Measurements from ENCODE around the gene HS1BP3. TPM values are rescaled to one million over a fixed set of nuclear protein-coding genes. Genes with fewer than 3 reads are reported as not detected.
A peak's percentile ranks its signal among the peaks of the same experiment; 100 is the strongest.

HS1BP3 gene
- total and polyA plus RNA-seq, 2 of the 13 experiments (the other 11 are each of a cell fraction or from before 2014, with no cell fraction given): 15.2 to 22.0 TPM

DNA sequence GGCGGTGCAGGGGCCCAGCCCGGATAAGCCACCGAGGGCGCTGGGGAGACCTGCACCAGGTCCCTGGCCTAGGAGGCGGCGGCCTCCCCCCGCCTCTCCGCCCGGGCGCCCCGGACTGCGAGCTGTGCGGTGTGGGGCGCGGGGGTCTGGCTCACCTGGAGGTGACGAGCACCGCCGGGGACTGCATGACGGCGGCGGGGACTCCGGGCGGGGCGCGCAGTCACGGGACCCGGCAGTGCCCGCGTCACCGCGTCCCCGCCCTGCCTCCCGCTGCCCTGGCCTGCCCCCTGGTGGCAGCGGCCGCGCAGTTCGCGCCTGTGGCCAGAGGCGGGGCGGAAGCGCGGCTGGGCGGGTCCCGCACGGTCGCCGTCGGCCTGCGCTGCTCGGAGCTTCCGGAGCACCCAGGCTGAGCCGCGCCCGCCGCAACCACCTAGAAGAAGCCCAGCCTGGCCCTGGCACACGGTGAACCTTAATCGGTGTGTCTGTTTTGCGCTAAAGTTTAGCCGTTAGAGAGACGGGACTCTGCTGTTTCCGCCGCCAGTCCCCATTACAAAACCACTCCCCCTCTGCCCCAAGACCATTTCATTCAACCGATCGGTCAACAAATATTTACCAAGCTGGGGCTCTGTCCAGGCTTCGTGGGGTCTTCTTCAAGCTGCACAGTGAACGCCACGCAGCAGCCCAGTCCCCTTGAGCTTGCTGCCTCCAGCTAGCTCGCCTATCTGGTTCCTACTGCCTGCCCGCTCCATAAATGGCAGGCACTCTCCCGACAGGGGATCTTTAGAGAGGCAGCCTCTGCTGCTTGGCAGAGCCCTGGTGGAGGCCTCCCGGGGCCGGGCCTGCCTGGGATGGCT is at the start of gene HS1BP3 (continued):
- TF ChIP-seq GLI4 (CRISPR knock-in tag; IDR thresholded peaks at IDR 0.05; ENCODE audit: borderline replicate concordance) (0 out of 2 replicates have a peak, but pooled peaks have one; percentile 22), MIXL1 (CRISPR knock-in tag; IDR thresholded peaks at IDR 0.05) (peak; percentile 7; the same call in 1 of the 2 replicates), ZNF788 (CRISPR knock-in tag; IDR thresholded peaks at IDR 0.05; ENCODE audit: borderline replicate concordance) (peak; percentile 12; the same call in 1 of the 2 replicates), RFXANK (CRISPR knock-in tag; IDR thresholded peaks at IDR 0.05) (0 out of 2 replicates have a peak, but pooled peaks have one; percentile 65), ASH2L (IDR thresholded peaks at IDR 0.05; ENCODE audit: insufficient read length, low read depth, low read length) (peak; percentile 74), CBFB (CRISPR knock-in tag; IDR thresholded peaks at IDR 0.05) (peak; percentile 77), ZSCAN12 (CRISPR knock-in tag; IDR thresholded peaks at IDR 0.05) (0 out of 2 replicates have a peak, but pooled peaks have one; percentile 32), PAF1 (CRISPR knock-in tag; IDR thresholded peaks at IDR 0.05) (no peak), ZNF263 (CRISPR knock-in tag; IDR thresholded peaks at IDR 0.05) (peak; percentile 52; the same call in 1 of the 2 replicates), MED13 (CRISPR knock-in tag; IDR thresholded peaks at IDR 0.05) (no peak; the same call in 1 of the 2 replicates), ZNF430 (CRISPR knock-in tag; IDR thresholded peaks at IDR 0.05) (peak; percentile 85), MEIS2 (CRISPR knock-in tag; IDR thresholded peaks at IDR 0.05) (peak; percentile 94), MXD4 (CRISPR knock-in tag; IDR thresholded peaks at IDR 0.05) (peak; percentile 70; the same call in 1 of the 2 replicates), MAFK (conservative IDR thresholded peaks at IDR 0.05 in 1 of 2, IDR thresholded peaks at IDR 0.05 in 1 of 2; ENCODE audit: low read length in 2 of 2) (no peak)
- TF ChIP-seq, protein P1, sequence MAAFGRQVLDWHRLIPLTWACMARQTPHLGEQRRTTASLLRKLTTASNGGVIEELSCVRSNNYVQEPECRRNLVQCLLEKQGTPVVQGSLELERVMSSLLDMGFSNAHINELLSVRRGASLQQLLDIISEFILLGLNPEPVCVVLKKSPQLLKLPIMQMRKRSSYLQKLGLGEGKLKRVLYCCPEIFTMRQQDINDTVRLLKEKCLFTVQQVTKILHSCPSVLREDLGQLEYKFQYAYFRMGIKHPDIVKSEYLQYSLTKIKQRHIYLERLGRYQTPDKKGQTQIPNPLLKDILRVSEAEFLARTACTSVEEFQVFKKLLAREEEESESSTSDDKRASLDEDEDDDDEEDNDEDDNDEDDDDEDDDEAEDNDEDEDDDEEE (CRISPR knock-in tag; IDR thresholded peaks at IDR 0.05): no peak
- TF ChIP-seq, protein P2, sequence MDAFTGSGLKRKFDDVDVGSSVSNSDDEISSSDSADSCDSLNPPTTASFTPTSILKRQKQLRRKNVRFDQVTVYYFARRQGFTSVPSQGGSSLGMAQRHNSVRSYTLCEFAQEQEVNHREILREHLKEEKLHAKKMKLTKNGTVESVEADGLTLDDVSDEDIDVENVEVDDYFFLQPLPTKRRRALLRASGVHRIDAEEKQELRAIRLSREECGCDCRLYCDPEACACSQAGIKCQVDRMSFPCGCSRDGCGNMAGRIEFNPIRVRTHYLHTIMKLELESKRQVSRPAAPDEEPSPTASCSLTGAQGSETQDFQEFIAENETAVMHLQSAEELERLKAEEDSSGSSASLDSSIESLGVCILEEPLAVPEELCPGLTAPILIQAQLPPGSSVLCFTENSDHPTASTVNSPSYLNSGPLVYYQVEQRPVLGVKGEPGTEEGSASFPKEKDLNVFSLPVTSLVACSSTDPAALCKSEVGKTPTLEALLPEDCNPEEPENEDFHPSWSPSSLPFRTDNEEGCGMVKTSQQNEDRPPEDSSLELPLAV (CRISPR knock-in tag; conservative IDR thresholded peaks at IDR 0.05; ENCODE audit: low read depth): no peak
- TF ChIP-seq, protein P3, sequence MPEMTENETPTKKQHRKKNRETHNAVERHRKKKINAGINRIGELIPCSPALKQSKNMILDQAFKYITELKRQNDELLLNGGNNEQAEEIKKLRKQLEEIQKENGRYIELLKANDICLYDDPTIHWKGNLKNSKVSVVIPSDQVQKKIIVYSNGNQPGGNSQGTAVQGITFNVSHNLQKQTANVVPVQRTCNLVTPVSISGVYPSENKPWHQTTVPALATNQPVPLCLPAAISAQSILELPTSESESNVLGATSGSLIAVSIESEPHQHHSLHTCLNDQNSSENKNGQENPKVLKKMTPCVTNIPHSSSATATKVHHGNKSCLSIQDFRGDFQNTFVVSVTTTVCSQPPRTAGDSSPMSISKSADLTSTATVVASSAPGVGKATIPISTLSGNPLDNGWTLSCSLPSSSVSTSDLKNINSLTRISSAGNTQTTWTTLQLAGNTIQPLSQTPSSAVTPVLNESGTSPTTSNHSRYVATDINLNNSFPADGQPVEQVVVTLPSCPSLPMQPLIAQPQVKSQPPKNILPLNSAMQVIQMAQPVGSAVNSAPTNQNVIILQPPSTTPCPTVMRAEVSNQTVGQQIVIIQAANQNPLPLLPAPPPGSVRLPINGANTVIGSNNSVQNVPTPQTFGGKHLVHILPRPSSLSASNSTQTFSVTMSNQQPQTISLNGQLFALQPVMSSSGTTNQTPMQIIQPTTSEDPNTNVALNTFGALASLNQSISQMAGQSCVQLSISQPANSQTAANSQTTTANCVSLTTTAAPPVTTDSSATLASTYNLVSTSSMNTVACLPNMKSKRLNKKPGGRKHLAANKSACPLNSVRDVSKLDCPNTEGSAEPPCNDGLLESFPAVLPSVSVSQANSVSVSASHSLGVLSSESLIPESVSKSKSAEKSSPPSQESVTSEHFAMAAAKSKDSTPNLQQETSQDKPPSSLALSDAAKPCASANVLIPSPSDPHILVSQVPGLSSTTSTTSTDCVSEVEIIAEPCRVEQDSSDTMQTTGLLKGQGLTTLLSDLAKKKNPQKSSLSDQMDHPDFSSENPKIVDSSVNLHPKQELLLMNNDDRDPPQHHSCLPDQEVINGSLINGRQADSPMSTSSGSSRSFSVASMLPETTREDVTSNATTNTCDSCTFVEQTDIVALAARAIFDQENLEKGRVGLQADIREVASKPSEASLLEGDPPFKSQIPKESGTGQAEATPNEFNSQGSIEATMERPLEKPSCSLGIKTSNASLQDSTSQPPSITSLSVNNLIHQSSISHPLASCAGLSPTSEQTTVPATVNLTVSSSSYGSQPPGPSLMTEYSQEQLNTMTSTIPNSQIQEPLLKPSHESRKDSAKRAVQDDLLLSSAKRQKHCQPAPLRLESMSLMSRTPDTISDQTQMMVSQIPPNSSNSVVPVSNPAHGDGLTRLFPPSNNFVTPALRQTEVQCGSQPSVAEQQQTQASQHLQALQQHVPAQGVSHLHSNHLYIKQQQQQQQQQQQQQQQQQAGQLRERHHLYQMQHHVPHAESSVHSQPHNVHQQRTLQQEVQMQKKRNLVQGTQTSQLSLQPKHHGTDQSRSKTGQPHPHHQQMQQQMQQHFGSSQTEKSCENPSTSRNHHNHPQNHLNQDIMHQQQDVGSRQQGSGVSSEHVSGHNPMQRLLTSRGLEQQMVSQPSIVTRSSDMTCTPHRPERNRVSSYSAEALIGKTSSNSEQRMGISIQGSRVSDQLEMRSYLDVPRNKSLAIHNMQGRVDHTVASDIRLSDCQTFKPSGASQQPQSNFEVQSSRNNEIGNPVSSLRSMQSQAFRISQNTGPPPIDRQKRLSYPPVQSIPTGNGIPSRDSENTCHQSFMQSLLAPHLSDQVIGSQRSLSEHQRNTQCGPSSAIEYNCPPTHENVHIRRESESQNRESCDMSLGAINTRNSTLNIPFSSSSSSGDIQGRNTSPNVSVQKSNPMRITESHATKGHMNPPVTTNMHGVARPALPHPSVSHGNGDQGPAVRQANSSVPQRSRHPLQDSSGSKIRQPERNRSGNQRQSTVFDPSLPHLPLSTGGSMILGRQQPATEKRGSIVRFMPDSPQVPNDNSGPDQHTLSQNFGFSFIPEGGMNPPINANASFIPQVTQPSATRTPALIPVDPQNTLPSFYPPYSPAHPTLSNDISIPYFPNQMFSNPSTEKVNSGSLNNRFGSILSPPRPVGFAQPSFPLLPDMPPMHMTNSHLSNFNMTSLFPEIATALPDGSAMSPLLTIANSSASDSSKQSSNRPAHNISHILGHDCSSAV (CRISPR knock-in tag; IDR thresholded peaks at IDR 0.05; ENCODE audit: borderline replicate concordance): 0 out of 2 replicates have a peak, but pooled peaks have one; percentile 76

All from HepG2 (cell line).